Left lung (tissue), 10 donors: ENCODE measurements around the gene RFPL2. TPM values are rescaled to one million over a fixed set of nuclear protein-coding genes. Genes with fewer than 3 reads are reported as not detected.
"Not testable (repeated sequence)": the region's sequence is repeated elsewhere in the genome, so short reads cannot be mapped to it uniquely, and the experiment has no call there.

ENCODE experiments used
- ATAC-seq: fragments of 200-7000 bp; cut with Tn5 transposase; one replicate; pipeline ENCODE4 v1.9.1; 2020; ENCODE audit warnings: moderate library complexity
- DNase-seq, 4 donors: peaks; one replicate each; pipeline ENCODE4 v3.0.0-alpha.2; 2013 to 2020
- H3K27ac ChIP-seq, 2 donors: fragments of 200-600 bp; sonication (generic) in 1 of 2; one replicate each; pipeline versions ENCODE4 v1.5.0 to v1.8.0; 2020 to 2021
- H3K27me3 ChIP-seq, 2 donors: fragments of 200-600 bp; sonication (generic) in 1 of 2; one replicate each; pipeline versions ENCODE4 v1.5.0 to v1.8.0; 2020 to 2021
- H3K36me3 ChIP-seq, 2 donors: fragments of 200-600 bp; sonication (generic) in 1 of 2; one replicate each; pipeline versions ENCODE4 v1.5.0 to v1.8.0; 2020 to 2021
- H3K4me1 ChIP-seq, 2 donors: fragments of 200-600 bp; one replicate each; pipeline ENCODE4 v1.8.0; 2021
- H3K4me3 ChIP-seq, 2 donors: fragments of 200-600 bp; sonication (generic) in 1 of 2; one replicate each; pipeline versions ENCODE4 v1.5.0 to v1.8.0; 2020 to 2021; ENCODE audit warnings: mild to moderate bottlenecking in 1 of 2
- H3K9me3 ChIP-seq, 2 donors: fragments of 200-600 bp; sonication (generic) in 1 of 2; one replicate each; pipeline versions ENCODE4 v1.5.0 to v1.8.0; 2020 to 2021
- CTCF ChIP-seq, 2 donors: fragments of 200-600 bp; sonication (generic) in 1 of 2; IDR thresholded peaks; one replicate each; pipeline versions ENCODE4 v1.5.0 to v1.8.0; 2021; ENCODE audit warnings: antibody characterized with exemption in 2 of 2
- intact Hi-C, 2 donors: fragments of 100-400 bp; cut with DNase I; formaldehyde crosslinking; loops; one replicate each; pipeline versions ENCODE4 v1.11.2 to v1.14.2; 2022
- polyA plus RNA-seq, 6 donors: library from polyadenylated mRNA; unstranded; fragments of 120-200 nt; gene quantifications; one replicate each; pipeline ENCODE4 v1.2.1, GENCODE V29; 2013; ENCODE audit not compliant: insufficient read length in 6 of 6
- total RNA-seq, 2 donors: library from RNA; stranded (reverse); fragmentation: NEBNext Ultra II Directional; extraction: Animal tissue kit (Norgen Biotek cat#: 25700); gene quantifications; one replicate each; pipeline ENCODE4 v1.2.1, GENCODE V29; 2021
- donor health status: DM: no; HTN: yes; CAD: no.
- donor health status: DM: no; HTN: no; CAD: no.

Gene RFPL2
- total and polyA plus RNA-seq, 8 donors: 0.11 to 0.21 (median 0.15) TPM; not detected in 5

- intact Hi-C loops: no loop called here
- ATAC-seq: no peak
- H3K27me3 ChIP-seq: peaks cover 26 to 57% of the 10 kb centered on the region in 2 donors
- H3K27ac ChIP-seq: no peak overlapping the region
- no peak for DNase-seq
- H3K9me3 ChIP-seq: no peaks in the 10 kb centered on the region
- H3K4me1 ChIP-seq: peaks cover 0 to 3% of the 10 kb centered on the region in 2 donors
- no peaks in the 10 kb centered on the region for H3K36me3 ChIP-seq
- no peak overlapping the region for H3K4me3 ChIP-seq
- TF ChIP-seq CTCF (IDR thresholded peaks at IDR 0.05): no peak
Observed at GRCh38 chr22:32175683-32176644, 28.9 kb downstream of the RFPL2 start.

GRCh38 chr22:32175115-32175514 is 29.8 kb downstream of the RFPL2 start:
- Histone ChIP-seq H3K27ac (no peak overlapping the region), H3K9me3 (no peaks in the 10 kb centered on the region), H3K4me1 (peaks cover 0 to 3% of the 10 kb centered on the region in 2 donors), H3K27me3 (peaks cover 26 to 57% of the 10 kb centered on the region in 2 donors), H3K36me3 (no peaks in the 10 kb centered on the region), H3K4me3 (no peak overlapping the region)
- intact Hi-C loops: no loop called here
- ATAC-seq: no peak
- TF ChIP-seq CTCF (IDR thresholded peaks at IDR 0.05): no peak
- DNase-seq: no peak

DNA sequence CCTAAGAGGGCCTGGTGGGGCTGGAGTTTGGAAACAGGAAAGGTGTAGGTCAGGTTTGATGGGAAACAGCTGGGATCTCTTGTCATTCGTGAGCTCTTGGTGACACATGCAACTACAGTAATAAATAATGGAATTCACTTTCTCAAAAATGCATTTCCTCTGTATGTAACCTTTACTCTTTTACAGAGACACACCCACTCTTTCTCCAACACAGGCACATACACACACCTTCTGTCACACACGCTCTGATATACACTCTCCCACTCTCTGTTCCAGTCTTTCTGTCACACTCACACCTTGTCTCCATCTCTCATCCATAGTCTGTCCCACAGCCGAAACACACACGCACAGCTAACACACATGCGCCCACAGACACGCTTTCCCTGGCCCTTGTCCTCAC is 39.2 kb downstream of the RFPL2 start:
- Histone ChIP-seq H3K27ac (no peak overlapping the region), H3K9me3 (no peaks in the 10 kb centered on the region), H3K4me1 (no peaks in the 10 kb centered on the region), H3K27me3 (no peaks in the 10 kb centered on the region), H3K4me3 (no peak overlapping the region), H3K36me3 (no peaks in the 10 kb centered on the region)
- TF ChIP-seq CTCF (IDR thresholded peaks at IDR 0.05): no peak
- ATAC-seq: no peak
- no peak for DNase-seq
- intact Hi-C loops: no loop called here

- Histone ChIP-seq H3K36me3 (no peaks in the 10 kb centered on the region), H3K9me3 (no peaks in the 10 kb centered on the region), H3K4me3 (no peak overlapping the region), H3K27ac (no peak overlapping the region), H3K27me3 (peaks cover 0 to 3% of the 10 kb centered on the region in 2 donors), H3K4me1 (no peaks in the 10 kb centered on the region)
- DNase-seq: no peak
- ATAC-seq: peak; percentile 17
- TF ChIP-seq CTCF (IDR thresholded peaks at IDR 0.05): no peak
- intact Hi-C loops: no loop called here
Observed at GRCh38 chr22:32164075-32164860, 40.6 kb downstream of the RFPL2 start.

- DNase-seq, H3K4me3 ChIP-seq, H3K36me3 ChIP-seq, intact Hi-C loops, ATAC-seq, H3K9me3 ChIP-seq, H3K27ac ChIP-seq, H3K27me3 ChIP-seq, H3K4me1 ChIP-seq: not testable (repeated sequence)
Observed at GRCh38 chr22:32160411-32160810, 44.5 kb downstream of the RFPL2 start.
